Fibroblast of the conjunctiva (primary cell): ENCODE results near the gene TRUB2.

Source experiments
- DNase-seq: peaks from one replicate; pipeline ENCODE4 v3.0.0-alpha.2; 2010; ENCODE audit warnings: low read depth

Gene TRUB2, protein sequence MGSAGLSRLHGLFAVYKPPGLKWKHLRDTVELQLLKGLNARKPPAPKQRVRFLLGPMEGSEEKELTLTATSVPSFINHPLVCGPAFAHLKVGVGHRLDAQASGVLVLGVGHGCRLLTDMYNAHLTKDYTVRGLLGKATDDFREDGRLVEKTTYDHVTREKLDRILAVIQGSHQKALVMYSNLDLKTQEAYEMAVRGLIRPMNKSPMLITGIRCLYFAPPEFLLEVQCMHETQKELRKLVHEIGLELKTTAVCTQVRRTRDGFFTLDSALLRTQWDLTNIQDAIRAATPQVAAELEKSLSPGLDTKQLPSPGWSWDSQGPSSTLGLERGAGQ

DNA sequence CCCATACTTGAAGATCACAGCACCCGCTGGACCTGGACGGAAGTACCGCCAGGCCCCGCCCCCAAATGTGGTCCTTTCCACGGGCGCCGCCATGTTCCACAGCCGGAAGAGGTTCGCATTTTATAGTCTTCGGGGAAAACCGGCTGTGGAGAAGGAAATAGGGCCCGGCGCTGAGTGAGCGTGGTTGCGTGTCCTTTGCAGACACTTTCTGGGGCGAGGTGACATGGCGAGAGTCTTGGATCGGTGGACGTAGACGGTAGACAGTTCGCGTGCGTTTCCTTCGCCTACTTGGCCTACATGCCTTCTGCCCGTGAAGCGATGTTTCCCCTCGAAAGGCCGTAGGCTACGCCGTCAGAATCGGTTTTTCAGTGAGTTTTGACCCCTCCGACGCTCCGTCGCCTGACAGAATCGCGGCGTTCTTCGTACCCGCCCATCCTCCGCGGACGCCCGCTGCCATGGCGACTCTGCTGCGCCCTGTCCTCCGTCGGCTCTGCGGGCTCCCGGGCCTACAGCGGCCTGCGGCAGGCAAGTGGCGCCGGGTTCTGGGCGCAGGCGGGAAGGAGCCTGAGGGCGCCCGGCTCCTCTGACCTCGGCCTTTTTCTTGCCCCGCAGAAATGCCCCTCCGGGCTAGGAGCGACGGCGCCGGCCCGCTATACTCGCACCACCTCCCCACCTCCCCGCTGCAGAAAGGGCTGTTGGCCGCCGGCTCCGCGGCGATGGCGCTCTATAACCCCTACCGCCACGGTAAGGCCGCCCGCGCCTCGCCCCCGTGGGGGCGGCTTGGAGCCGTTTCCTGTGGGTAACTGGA, at the start of gene TRUB2, which contains the start of gene COQ4:
TRUB2 (minus strand) TSS at position 44 of the 808 bp plus-strand sequence; CDS start at position 5, 39 bp downstream.
COQ4 (plus strand) TSS at position 436 of the 808 bp plus-strand sequence; CDS start at position 456, 20 bp downstream.
- peak; percentile 78 for DNase-seq

DNA sequence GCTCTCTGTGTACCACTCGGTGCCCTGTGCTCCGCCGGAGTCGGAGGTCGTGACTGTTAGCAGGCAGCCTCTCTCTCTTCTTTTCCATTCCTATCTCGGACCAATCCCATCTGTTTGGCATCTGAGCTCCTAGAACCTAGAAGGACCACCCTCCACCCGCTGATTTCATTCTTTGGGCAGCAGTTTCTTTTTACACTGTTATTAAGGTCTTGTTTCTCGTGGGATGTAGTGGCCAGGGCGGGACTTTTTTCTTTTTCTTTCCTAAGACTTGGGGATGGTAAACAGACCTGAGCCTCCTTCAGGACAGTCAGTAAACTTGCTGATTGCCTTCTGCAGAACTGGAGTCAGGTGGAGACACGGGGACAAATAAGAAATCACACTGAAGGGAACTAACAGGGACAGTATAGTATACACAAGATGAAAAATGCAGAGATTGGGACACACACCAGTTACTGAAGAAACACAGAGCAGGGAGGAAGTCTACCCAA, 49.4 kb upstream of the TRUB2 start:
- no peak for DNase-seq

DNA sequence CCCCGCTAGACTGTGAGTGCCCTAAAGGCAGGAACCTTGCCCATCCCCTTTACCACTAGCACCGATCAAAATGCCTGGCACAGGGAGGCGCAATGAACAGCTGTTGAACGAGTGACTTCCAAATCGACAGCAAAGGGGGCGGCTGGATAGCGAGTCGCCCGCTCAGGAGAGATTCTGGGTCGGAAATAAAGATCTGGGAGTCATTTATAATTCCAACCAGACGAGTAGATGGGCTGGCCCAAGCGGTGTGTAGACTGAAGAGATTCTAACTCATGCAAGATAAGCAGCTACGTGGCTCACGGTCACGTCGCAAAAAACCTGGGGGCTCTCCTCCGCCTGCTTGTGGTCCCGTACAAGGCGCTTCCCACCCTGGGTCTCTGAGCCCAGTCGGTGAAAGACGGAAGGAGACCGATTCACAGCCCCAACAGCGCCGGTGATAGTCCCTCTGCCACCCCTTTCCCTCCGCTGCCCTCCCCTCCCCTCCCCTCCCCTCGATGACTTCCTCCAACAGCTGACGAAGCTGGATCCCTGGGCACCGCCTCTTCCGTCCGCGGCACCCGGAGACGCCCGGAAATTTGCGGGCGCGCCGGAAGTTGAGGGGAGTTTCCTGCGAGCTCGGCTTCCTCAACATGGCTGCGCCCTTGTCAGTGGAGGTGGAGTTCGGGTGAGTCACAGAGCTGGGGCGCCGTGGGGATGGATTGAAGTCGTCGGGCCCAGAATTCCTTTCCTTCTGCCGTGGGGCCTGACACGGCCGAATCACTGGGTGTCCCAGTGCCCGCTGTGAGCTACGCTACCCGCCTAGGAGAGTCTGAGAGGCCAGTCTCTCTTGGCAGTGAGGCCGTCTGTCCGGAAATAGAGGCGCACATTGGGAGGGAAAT, 48.7 kb upstream of the TRUB2 start, which contains the start of gene URM1:
URM1 (plus strand) TSS at position 623 of the 878 bp plus-strand sequence; CDS start at position 630, 7 bp downstream.
- peak; percentile 84 for DNase-seq

DNA sequence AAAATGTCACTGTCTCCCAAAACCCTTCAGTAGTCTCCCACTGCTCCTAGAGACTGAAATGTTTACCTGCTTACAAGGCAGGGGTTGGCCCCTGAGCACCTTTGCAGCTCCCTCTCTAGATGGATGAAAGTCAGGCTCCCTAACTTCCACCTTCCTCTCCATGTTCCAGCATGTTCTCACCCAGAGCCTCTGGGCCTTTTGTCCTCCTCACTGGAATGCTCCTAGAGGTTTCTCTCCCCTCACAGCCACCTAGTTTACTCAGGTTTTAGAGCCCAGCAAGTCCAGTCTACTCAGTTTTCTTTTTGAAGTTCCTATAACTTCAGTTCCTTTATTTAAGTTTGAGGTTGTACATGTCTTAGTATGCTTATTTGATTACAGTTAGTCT, 48.1 kb upstream of the TRUB2 start:
- DNase-seq: no peak

DNA sequence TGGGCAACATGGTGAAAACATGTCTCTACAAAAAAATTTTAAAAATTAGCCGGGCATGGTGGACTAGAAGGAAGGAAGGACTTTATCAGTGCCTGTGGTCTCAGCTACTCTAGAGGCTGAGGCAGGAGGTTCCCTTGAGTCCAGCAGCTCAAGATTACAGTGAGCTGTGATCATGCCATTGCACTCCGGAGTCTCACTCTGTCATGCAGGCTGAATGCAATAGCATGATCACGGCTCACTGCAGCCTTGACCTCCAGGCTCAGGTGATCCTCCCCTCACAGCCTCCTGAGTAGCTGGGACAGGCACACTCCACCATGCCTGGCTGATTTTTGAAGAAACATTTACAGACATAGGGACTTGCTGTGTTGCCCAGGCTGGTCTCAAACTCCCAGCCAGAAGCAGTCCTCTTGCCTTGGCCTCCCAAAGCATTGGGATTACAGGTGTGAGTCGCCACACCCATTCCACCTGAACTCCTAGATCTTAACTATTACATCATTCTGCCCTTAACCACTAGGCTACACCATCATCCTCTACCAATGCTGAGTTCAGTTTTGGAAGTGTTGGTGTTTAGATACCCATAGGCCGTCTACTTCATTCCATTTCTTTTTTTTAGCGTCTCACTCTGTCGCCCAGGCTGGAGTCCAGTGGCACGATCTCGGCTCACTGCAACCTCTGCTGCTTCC, 46.9 kb upstream of the TRUB2 start:
- DNase-seq: no peak

DNA sequence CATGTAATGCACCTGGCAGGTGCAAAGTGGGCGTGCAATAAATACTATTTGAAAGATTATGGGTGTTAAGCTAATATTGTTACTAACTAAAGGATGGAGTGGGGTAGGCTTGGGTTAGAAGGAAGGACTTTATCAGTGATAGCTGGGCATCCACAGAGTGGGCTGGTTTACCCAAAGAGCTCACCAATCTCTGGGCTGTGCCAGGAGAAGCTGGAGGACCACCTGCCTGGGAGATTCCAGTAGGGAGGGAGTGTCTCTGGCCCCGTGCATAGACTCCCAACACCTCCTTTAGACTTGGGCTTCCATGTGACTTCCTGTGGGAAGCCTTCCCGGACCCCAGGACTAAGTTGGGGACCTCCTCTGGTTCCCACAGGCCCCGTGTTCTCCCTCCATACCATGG, 43.3 kb upstream of the TRUB2 start:
- no peak for DNase-seq

DNA sequence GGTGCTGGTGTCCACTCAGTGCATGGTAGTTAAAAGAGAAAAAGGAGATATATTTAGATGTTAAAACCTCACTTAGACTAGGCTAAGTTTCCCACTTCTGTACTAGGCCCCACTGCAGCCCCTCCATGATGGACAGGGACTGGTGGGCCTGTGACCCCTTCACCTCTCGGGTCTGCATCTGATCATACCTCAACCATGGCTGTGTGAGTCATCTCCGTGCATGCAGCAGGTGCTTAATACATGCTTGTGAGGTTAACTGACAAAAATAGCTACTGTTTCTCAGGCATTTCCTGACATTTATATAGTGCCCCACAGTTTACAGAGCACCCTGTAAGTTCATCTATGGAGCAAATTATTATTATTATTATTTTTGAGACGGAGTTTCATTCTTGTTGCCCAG, 40.5 kb upstream of the TRUB2 start:
- no peak for DNase-seq

DNA sequence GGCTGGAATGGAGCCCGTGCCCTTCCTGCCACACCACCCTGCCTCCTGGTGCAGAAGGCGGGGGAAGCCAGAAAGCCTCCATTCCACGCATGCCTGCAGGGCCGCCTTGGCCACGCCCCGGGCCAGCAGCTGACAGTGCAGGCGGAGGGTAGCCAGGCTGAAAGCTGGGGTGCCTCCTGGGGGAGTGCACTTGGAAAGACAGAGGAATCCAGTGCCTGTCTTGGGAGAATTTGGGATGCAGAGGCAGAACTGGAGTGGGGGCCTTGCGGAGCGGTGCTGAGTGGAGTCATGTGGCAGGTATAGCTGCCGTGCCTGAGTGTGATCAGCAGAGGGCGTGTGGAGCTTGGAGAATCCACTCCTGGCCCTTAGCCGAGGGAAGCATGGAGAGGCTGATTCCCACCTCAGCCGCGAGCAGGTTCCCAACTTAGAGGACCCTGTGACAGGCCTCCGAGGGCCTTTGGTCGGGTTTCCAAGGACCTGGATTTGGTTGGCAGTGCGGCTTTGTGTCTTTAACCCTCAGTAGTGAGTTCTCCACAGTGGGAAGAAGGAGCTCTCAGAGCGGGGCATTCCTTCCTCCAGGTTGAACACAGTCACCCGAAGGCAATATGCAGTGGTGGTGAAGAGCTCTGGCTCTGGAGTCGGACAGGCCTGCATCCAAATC, 39.9 kb upstream of the TRUB2 start:
- DNase-seq: peak; percentile 73

DNA sequence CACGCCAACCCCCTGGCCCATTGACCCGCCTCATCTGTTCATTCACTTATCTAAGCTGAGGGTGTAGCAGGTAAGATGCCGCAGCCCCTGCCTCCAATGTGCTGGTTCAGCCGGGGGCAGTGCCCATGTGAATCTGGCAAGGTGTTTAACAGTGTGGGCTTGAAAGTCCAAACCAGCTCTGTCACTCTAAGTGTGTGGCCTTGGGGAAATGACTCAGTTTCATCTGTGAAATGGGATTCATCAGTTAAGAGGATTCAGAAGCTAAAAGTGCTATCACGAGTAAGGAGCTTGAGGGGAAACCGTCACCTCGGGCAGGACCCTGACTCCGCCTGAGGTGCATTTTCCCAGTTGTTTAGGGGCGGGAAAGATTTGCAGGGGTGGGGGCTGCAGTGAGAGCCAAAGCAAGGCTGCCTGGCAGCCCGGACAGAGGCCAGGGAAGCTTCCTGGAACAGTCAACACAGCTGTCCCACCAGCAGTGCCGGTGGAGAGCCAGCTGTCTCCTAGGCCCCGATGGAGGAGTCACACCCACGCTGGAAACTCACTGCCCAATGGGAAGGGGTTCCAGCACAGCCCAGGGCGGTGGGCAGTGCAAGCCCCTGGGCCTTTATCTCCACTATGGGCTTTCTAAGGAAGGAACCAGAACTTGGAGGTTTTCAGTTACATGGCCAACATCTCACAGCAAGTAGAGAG, 39.2 kb upstream of the TRUB2 start:
- no peak for DNase-seq

DNA sequence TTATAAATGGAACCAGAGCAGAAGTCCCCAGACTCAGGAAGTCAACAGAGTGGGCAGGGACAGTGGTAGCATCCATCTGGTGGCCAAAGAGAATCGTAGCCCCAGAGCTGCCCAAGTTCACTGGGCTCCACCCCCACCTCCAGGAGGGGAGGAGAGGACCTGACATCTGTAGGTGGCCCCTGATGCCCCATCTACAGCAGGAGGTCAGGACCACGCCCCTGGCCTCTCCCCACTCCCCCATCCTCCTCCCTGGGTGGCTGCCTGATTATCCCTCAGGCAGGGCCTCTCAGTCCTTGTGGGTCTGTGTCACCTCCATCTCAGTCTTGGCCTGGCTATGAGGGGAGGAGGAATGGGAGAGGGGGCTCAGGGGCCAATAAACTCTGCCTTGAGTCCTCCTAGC, 38.6 kb upstream of the TRUB2 start:
- DNase-seq: no peak

DNA sequence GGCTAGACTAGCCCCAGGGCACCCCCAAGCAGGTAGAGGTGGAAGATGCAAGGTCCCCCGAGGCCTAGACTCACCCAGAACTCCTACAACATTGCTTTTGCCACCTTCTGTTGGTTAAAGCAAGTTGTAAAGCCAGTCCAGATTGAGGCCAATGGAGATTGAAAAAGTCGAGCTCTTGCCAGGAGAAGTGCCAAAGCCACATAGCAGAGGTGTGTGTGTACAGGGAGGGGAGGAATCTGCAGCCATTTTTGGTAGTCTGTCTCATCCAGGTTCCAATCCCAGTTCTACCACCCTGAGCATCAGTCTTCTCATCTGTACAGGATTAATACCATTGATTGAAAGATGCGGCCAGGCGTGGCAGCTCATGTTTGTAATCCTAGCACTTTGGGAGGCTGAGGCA, 36.6 kb upstream of the TRUB2 start:
- no peak for DNase-seq

DNA sequence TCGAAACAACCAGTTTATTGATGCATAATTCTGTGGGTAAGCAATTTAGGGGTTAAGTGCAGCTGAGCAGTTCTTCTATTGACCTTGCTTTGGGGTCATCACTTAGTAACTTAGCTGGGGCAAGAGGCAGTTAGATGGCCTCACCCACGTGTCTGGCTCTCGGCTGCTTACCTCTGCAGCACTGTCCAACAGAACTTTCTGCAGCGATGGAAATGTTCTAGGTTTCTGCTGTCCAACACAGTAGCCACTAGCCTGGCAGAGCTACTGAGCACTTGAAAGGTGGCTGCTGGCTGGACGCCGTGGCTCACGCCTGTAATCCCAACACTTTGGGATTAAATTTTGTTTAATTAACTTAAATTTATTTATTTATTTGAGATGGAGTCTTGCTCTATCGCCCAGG, 35.8 kb upstream of the TRUB2 start:
- DNase-seq: no peak

DNA sequence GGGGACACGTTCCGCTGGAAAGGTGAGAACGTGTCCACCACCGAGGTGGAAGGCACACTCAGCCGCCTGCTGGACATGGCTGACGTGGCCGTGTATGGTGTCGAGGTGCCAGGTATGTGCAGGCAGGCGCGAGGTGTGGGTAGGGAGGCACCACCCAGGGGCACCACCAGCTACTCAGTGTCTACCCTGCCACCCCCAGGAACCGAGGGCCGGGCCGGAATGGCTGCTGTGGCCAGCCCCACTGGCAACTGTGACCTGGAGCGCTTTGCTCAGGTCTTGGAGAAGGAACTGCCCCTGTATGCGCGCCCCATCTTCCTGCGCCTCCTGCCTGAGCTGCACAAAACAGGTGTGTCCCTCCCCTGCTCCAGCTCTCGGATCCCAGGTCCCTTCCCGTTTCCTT, 33.2 kb upstream of the TRUB2 start:
- DNase-seq: no peak

DNA sequence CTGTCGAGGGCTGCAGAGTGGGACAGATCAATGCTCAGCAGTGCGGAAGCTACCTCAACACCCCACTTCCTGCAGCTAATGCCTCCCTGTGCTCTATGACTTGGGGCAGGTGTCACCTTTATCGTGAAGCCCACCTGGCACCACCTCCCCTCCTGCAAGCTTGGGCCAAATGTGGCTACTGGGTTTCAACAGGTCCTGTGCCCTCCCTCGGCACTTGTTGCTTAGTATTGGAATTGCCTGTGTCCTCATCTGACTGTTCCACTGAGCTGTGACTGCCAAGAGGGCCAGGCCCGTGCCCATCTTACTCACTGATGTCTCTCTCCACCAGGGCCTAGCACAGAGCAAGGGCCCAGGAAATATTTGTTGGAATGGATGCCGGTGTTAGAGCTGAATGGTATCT, 27.5 kb upstream of the TRUB2 start:
- no peak for DNase-seq

DNA sequence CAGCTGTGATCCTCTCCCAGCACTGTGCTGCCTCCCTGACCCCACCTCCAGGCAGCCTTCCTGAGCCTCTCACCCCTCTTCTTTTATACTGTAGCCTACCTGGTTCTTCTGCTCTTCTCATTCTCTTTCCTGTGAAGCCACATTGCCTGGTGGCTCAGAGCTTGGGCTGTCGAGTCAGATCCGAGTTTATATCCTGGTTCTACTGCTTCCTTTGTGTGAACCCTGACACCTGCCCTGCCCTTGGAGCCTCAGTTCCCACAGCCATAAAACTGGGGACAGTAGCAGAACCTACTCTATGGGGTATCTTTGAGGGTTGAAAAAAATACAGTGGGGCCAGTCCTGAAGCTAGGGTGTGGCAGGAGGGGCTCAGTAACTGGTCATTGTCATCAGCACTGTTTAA, 26.9 kb upstream of the TRUB2 start:
- no peak for DNase-seq

DNA sequence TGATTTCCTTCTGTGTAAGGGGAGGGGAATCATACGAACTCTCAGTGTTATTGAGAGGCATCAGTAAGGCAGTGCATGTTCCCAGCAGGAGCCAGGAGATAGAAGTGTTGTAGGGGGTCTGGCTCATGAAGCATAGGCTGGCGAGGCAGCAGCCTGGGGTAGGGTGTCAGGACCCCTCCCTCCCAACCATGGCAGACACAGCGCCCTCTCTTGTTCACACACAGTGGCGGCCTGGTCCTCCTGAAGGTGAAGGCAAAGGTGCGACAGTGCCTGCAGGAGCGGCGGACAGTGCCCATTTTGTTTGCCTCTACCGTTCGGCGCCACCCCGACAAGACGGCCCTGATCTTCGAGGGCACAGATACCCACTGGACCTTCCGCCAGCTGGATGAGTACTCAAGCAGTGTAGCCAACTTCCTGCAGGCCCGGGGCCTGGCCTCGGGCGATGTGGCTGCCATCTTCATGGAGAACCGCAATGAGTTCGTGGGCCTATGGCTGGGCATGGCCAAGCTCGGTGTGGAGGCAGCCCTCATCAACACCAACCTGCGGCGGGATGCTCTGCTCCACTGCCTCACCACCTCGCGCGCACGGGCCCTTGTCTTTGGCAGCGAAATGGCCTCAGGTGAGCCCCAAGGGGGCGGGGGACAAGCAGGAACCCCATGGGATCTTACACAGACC, 22.8 kb upstream of the TRUB2 start:
- no peak for DNase-seq

DNA sequence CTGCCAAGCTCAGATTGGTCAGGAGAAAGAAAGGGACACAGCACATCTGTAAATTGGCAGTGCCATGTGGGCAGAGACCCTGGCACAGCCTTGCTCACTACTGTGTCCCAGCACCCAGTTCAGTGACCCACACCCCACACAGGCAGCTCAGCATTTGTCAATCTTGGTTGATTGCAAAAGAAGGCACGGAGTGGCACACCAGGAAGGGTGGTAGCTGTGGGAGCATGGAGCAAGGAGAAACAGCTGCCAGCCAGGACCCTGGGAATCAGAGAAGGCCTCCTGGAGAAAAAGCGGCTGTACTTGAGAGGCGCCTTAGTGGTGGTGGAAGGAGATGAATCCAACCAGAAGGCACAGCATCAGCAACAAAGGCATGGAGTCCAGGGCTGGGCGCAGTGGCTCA, 21.6 kb upstream of the TRUB2 start:
- DNase-seq: no peak

DNA sequence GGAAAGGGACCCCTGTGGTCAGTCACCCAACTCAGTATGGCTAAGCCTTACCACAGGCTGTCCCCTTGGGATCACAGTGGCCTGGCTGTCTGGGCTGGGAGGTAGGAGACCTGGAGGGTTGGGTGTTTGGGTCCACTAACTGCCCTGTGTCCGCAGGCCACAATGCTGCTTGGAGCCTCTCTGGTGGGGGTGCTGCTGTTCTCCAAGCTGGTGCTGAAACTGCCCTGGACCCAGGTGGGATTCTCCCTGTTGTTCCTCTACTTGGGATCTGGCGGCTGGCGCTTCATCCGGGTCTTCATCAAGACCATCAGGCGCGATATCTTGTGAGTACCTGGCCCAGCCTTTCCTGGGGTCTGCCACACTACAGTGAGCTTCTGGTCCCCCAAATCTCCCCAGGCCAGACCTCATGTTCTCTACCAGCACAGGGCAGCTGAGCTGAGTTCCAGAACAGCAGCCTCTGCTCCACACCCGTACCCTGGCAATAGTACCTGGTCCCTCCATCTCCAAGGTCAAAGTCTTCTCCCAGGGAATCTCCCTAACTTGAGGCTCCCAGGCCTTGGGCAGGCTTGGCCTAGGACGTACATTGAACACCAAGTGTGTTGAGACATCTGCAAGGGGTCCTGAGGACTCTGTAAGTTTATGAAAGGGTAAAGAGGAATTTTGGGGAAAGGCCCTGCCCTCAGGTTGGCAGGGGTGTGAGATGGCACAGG, 20.9 kb upstream of the TRUB2 start:
- DNase-seq: no peak

DNA sequence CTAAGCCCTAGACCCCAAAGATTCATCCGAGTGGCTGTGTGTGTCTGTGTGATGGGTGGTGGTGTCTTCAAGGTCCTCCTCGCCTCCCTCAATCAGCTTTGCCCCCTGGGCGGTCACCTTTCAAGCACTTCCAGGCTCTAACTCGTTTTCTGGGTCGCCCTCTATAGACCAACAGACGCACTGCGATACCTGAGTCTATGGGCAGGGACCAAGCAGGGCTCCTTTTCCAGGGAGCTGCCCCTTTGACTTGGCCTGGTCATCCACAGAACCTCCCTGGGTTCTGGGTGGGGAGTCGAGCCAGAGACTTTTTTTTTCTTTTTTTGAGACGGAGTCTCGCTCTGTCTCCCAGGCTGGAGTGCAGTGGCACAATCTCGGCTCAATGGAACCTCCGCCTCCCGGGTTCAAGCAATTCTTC, 19.2 kb upstream of the TRUB2 start:
- peak; percentile 34 for DNase-seq
